GM12891 (cell line): ENCODE measurements around the gene NRP2.

ENCODE experiments used
- DNase-seq: peaks from one replicate; pipeline ENCODE4 v3.0.0; 2011; ENCODE audit warnings: low spot score; ENCODE audit not compliant: insufficient read length
- FAIRE-seq: peaks from 2 replicates; lab custom pipeline; 2011; peaks lifted over from hg19 to GRCh38; lab: Jason Lieb, UNC
- PAX5 ChIP-seq: IDR thresholded peaks from 2 replicates; pipeline ENCODE4 v1.6.1; 2011; ENCODE audit warnings: low read length, moderate library complexity, mild to moderate bottlenecking; ENCODE audit not compliant: insufficient read depth, severe bottlenecking
- POLR2A ChIP-seq: IDR thresholded peaks from 2 replicates; pipeline ENCODE4 v1.6.1; 2011; ENCODE audit warnings: low read depth, low read length, control low read depth
- POLR2AphosphoS5 ChIP-seq: IDR thresholded peaks from 2 replicates; pipeline ENCODE4 v1.6.1; 2011; ENCODE audit warnings: low read depth, low read length, control low read depth
- POU2F2 ChIP-seq: IDR thresholded peaks from 2 replicates; pipeline ENCODE4 v1.6.1; 2011; ENCODE audit warnings: low read depth, mild to moderate bottlenecking, control low read depth, low read length, moderate library complexity
- SPI1 ChIP-seq: IDR thresholded peaks from 2 replicates; pipeline ENCODE4 v1.6.1; 2011; ENCODE audit warnings: low read depth, low read length, control low read depth
- TAF1 ChIP-seq: IDR thresholded peaks from 2 replicates; pipeline ENCODE4 v1.6.1; 2011; ENCODE audit warnings: low read depth, low read length, control low read depth

The NRP2 gene

GRCh38 chr2:205758500-205758899 lies 76.2 kb downstream of the NRP2 start:
- DNase-seq, result no peak
- no peak for FAIRE-seq
- TF ChIP-seq POLR2AphosphoS5 (no peak), PAX5 (no peak), POU2F2 (no peak)

- DNase-seq (no peak), FAIRE-seq (no peak)
- TF ChIP-seq SPI1 (no peak), POU2F2 (no peak), POLR2AphosphoS5 (no peak), POLR2A (no peak), PAX5 (no peak), TAF1 (no peak)
Observed at GRCh38 chr2:205759257-205759656, 77.0 kb downstream of the NRP2 start.

- no peak for FAIRE-seq
- TF ChIP-seq PAX5 (no peak), POU2F2 (no peak), POLR2A (no peak), POLR2AphosphoS5 (no peak), SPI1 (no peak), TAF1 (no peak)
- DNase-seq, result no peak
Observed at GRCh38 chr2:205759732-205760131, 77.4 kb downstream of the NRP2 start.

GRCh38 chr2:205760157-205760556 lies 77.9 kb downstream of the NRP2 start:
- TF ChIP-seq POLR2A, result no peak
- TF ChIP-seq PAX5, result no peak
- no peak for TF ChIP-seq POU2F2
- no peak for TF ChIP-seq SPI1
- no peak for TF ChIP-seq POLR2AphosphoS5
- no peak for TF ChIP-seq TAF1
- DNase-seq (no peak), FAIRE-seq (no peak)

- FAIRE-seq, result no peak
- TF ChIP-seq POLR2A (no peak), SPI1 (no peak), PAX5 (no peak), POLR2AphosphoS5 (no peak), TAF1 (no peak), POU2F2 (no peak)
- DNase-seq, result no peak
Observed at GRCh38 chr2:205761421-205761820, 79.1 kb downstream of the NRP2 start.

- no peak for FAIRE-seq
- DNase-seq, result no peak
- no peak for TF ChIP-seq PAX5
- no peak for TF ChIP-seq POU2F2
- no peak for TF ChIP-seq POLR2AphosphoS5
Observed at GRCh38 chr2:205762881-205763280, 80.6 kb downstream of the NRP2 start.

GRCh38 chr2:205763708-205764211 lies 81.5 kb downstream of the NRP2 start:
- TF ChIP-seq PAX5 (no peak), TAF1 (no peak), SPI1 (no peak), POLR2AphosphoS5 (no peak)
- DNase-seq (no peak), FAIRE-seq (no peak)

GRCh38 chr2:205764270-205764746 lies 82.0 kb downstream of the NRP2 start:
- FAIRE-seq (no peak), DNase-seq (no peak)
- TF ChIP-seq SPI1, result no peak
- no peak for TF ChIP-seq POLR2A
- TF ChIP-seq TAF1, result no peak
- no peak for TF ChIP-seq POLR2AphosphoS5
- no peak for TF ChIP-seq PAX5
- TF ChIP-seq POU2F2, result no peak

GRCh38 chr2:205765151-205765550 lies 82.8 kb downstream of the NRP2 start:
- DNase-seq (no peak), FAIRE-seq (no peak)
- TF ChIP-seq SPI1 (no peak), POU2F2 (no peak), POLR2AphosphoS5 (no peak), POLR2A (no peak), PAX5 (no peak), TAF1 (no peak)

- FAIRE-seq (no peak), DNase-seq (peak; percentile 35)
- TF ChIP-seq SPI1 (no peak), TAF1 (no peak), POLR2AphosphoS5 (no peak), POU2F2 (no peak), POLR2A (no peak), PAX5 (no peak)
Observed at GRCh38 chr2:205766779-205767359, 84.6 kb downstream of the NRP2 start.

- DNase-seq (no peak), FAIRE-seq (no peak)
Observed at GRCh38 chr2:205767617-205768016, 85.3 kb downstream of the NRP2 start.

More at GRCh38 chr2:205767617-205768016, 85.3 kb downstream of the NRP2 start:
- TF ChIP-seq TAF1, result no peak
- TF ChIP-seq POU2F2, result no peak
- TF ChIP-seq POLR2AphosphoS5, result no peak
- TF ChIP-seq POLR2A, result no peak
- TF ChIP-seq SPI1, result no peak
- no peak for TF ChIP-seq PAX5
